A172 (cell line): Measurements from ENCODE around the gene RGCC. TPM values are rescaled to one million over a fixed set of nuclear protein-coding genes. Genes with fewer than 3 reads are reported as not detected.
"Not testable (repeated sequence)": the region's sequence is repeated elsewhere in the genome, so short reads cannot be mapped to it uniquely, and the experiment has no call there.

Experiments
- DNase-seq: peaks from one replicate; pipeline ENCODE4 v3.0.0-alpha.2; 2015; ENCODE audit warnings: low spot score
- total RNA-seq: library from RNA; depleted of rRNA; stranded (reverse); fragments of >200 nt; shearing (Covaris generic); gene quantifications from 2 replicates; pipeline ENCODE4 v1.2.3, GENCODE V29; 2014; rRNA removed

Gene RGCC
- total RNA-seq, result not detected in 2 replicates

- no peak for DNase-seq
Measured at GRCh38 chr13:41456768-41457588, at the start of gene RGCC. Gene RGCC (plus strand): TSS chr13:41457550. CDS start chr13:41457708, 158 bp downstream.

- no peak for DNase-seq
Measured at GRCh38 chr13:41408121-41408520, 49.2 kb upstream of the RGCC start.

- no peak for DNase-seq
Measured at GRCh38 chr13:41408746-41409145, 48.6 kb upstream of the RGCC start.

GRCh38 chr13:41409611-41410010 is 47.7 kb upstream of the RGCC start:
- DNase-seq, result no peak

GRCh38 chr13:41411060-41411459 is 46.3 kb upstream of the RGCC start:
- DNase-seq, result no peak

GRCh38 chr13:41411522-41411921 is 45.8 kb upstream of the RGCC start:
- peak; percentile 27 for DNase-seq

- DNase-seq, result no peak
Measured at GRCh38 chr13:41413872-41414271, 43.5 kb upstream of the RGCC start.

- no peak for DNase-seq
Measured at GRCh38 chr13:41416276-41416675, 41.1 kb upstream of the RGCC start.

- DNase-seq, result no peak
Measured at GRCh38 chr13:41418027-41418426, 39.3 kb upstream of the RGCC start.

GRCh38 chr13:41418731-41419130 is 38.6 kb upstream of the RGCC start:
- DNase-seq, result no peak

GRCh38 chr13:41419206-41419605 is 38.1 kb upstream of the RGCC start:
- DNase-seq, result no peak

GRCh38 chr13:41420146-41420545 is 37.2 kb upstream of the RGCC start:
- no peak for DNase-seq

- DNase-seq, result not testable (repeated sequence)
Measured at GRCh38 chr13:41421330-41421729, 36.0 kb upstream of the RGCC start.

- not testable (repeated sequence) for DNase-seq
Measured at GRCh38 chr13:41421983-41422382, 35.4 kb upstream of the RGCC start.

- DNase-seq, result not testable (repeated sequence)
Measured at GRCh38 chr13:41423259-41423658, 34.1 kb upstream of the RGCC start.

- not testable (repeated sequence) for DNase-seq
Measured at GRCh38 chr13:41424675-41425074, 32.7 kb upstream of the RGCC start.

- DNase-seq, result no peak
Measured at GRCh38 chr13:41426047-41426446, 31.3 kb upstream of the RGCC start.

- DNase-seq, result no peak
Measured at GRCh38 chr13:41427666-41428065, 29.7 kb upstream of the RGCC start.

- DNase-seq, result no peak
Measured at GRCh38 chr13:41428155-41428554, 29.2 kb upstream of the RGCC start.

GRCh38 chr13:41434030-41434429 is 23.3 kb upstream of the RGCC start:
- not testable (repeated sequence) for DNase-seq

GRCh38 chr13:41434831-41435520 is 22.4 kb upstream of the RGCC start:
- no peak for DNase-seq

- no peak for DNase-seq
Measured at GRCh38 chr13:41443969-41444368, 13.4 kb upstream of the RGCC start.

GRCh38 chr13:41452462-41452861 is 4.9 kb upstream of the RGCC start:
- peak; percentile 8 for DNase-seq
